ENCODE measurements around the gene FMN1. TPM values are rescaled to one million over a fixed set of nuclear protein-coding genes. Genes with fewer than 3 reads are reported as not detected.

FMN1 gene
- total and polyA plus RNA-seq, 2 experiments from 2014 or later = 0.93 to 2.2 TPM

DNA sequence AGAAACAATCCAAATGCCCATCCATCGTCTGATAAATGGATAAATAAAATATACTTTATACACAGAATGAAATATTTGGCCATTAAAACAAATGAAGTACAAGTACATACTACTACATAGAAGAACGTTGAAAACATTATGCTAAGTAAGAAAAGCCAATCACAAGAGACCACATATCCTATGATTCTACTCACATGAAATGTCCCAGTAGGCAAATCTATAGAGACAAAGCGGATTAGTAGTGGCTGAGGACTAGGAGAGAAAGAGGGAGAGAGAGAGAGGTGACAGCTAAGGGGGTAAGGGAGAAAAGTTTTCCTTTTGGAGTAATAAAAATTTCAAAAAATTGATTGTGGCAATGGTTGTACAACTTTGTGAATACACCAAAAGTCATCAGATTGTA, 329.7 kb downstream of the FMN1 start:
- TF ChIP-seq EZH2 (IDR thresholded peaks at IDR 0.05; ENCODE audit: insufficient read depth, poor library complexity, severe bottlenecking) (no peak), EZH2phosphoT487 (IDR thresholded peaks at IDR 0.05; ENCODE audit: insufficient read depth, low read depth) (no peak)
- no peak overlapping the region for H3K9ac ChIP-seq
- H3F3A ChIP-seq (ENCODE audit: insufficient read depth) = peaks cover 24% of the 10 kb centered on the region
- in situ Hi-C loops (cut with MboI) = no loop called here
- no peaks in the 10 kb centered on the region for H3K9me2 ChIP-seq (ENCODE audit: insufficient read depth)
- 99 to 100% methylated on average over 3 of the region's 3 CpGs for WGBS, 2 experiments (ENCODE audit: low coverage in 1 of 2, low lambda C conversion rate in 2 of 2, missing lambda C conversion rate in 2 of 2)
- no peak for DNase-seq
- no peaks in the 10 kb centered on the region for H4K20me1 ChIP-seq (ENCODE audit: insufficient read depth)
- no peak overlapping the region for H3K4me3 ChIP-seq
- no peak overlapping the region for H3K27ac ChIP-seq
- no peak overlapping the region for H3K4me2 ChIP-seq (ENCODE audit: unreplicated experiment)
- H3K36me3 ChIP-seq (ENCODE audit: low read depth) = no peaks in the 10 kb centered on the region
- no peaks in the 10 kb centered on the region for H3K9me3 ChIP-seq (ENCODE audit: low read depth)
- no peaks in the 10 kb centered on the region for H3K27me3 ChIP-seq (replicated peaks; ENCODE audit: insufficient read depth)
- H2AFZ ChIP-seq = no peak overlapping the region
- H3K79me2 ChIP-seq (ENCODE audit: insufficient read depth) = 0 out of 2 replicates have a peak, but pooled peaks cover 7% of the 10 kb centered on the region
- H3K4me1 ChIP-seq (ENCODE audit: insufficient read depth) = peaks cover 59% of the 10 kb centered on the region

DNA sequence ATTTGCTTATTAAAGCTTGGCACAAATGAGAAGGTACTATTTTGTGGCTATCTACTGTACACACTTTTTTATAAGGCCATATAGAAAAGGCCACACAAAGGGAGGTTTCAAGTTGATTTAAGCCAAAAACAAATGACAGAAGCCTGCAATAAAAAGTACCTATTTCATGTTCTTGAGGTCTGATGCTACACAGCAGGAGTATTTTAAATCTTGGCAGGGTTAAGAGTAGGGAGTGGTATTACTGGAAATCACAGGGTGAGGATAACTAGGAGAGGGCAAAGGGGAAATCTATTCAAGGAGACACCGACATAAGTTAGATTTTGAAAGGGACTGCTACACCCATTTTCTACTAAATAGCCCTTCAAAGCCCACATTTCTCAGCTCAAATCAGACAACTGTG, 330.5 kb downstream of the FMN1 start:
- 0 out of 2 replicates have a peak overlapping the region, but pooled peaks have one; percentile 1 for H3K27ac ChIP-seq

DNA sequence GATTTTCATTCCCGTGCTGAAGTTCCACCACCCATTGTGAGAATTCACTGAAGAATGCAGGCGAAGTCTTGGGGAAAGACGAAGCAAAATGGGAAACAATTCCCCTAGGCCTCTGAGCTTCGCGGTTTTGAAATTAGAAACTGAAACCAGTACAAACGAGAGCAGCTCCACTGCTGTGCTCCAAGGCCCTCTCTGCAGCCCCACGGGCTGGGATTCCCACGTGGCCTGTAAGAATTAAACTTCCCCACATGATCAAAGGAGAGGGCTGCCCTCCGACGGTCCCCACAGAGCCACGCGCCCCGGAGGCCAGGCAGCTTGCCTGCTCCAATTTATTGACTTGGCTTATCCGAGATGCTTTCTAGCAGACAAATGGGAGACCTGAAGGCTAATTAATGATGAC, 332.8 kb downstream of the FMN1 start:
- peak; percentile 88 for DNase-seq

More for the DNA sequence above, 330.5 kb downstream of the FMN1 start:
- H3K9ac ChIP-seq = no peak overlapping the region
- WGBS, 2 experiments (ENCODE audit: low coverage in 1 of 2, low lambda C conversion rate in 2 of 2, missing lambda C conversion rate in 2 of 2) = 43 to 80% methylated on average over 1 of the region's 1 CpG
- 0 out of 2 replicates have a peak, but pooled peaks cover 7% of the 10 kb centered on the region for H3K79me2 ChIP-seq (ENCODE audit: insufficient read depth)
- no peak overlapping the region for H3K4me3 ChIP-seq
- in situ Hi-C loops (cut with MboI) = no loop called here
- no peak overlapping the region for H2AFZ ChIP-seq
- no peaks in the 10 kb centered on the region for H3K9me2 ChIP-seq (ENCODE audit: insufficient read depth)
- no peak for TF ChIP-seq EZH2phosphoT487 (IDR thresholded peaks at IDR 0.05; ENCODE audit: insufficient read depth, low read depth)
- TF ChIP-seq EZH2 (IDR thresholded peaks at IDR 0.05; ENCODE audit: insufficient read depth, poor library complexity, severe bottlenecking) = no peak
- H4K20me1 ChIP-seq (ENCODE audit: insufficient read depth) = no peaks in the 10 kb centered on the region
- no peaks in the 10 kb centered on the region for H3K27me3 ChIP-seq (replicated peaks; ENCODE audit: insufficient read depth)
- no peaks in the 10 kb centered on the region for H3K9me3 ChIP-seq (ENCODE audit: low read depth)
- H3K4me2 ChIP-seq (ENCODE audit: unreplicated experiment) = no peak overlapping the region
- H3K4me1 ChIP-seq (ENCODE audit: insufficient read depth) = peaks cover 56% of the 10 kb centered on the region
- no peak for DNase-seq
- H3K36me3 ChIP-seq (ENCODE audit: low read depth) = no peaks in the 10 kb centered on the region
- peaks cover 24% of the 10 kb centered on the region; the same call in 1 of the 2 replicates for H3F3A ChIP-seq (ENCODE audit: insufficient read depth)

DNA sequence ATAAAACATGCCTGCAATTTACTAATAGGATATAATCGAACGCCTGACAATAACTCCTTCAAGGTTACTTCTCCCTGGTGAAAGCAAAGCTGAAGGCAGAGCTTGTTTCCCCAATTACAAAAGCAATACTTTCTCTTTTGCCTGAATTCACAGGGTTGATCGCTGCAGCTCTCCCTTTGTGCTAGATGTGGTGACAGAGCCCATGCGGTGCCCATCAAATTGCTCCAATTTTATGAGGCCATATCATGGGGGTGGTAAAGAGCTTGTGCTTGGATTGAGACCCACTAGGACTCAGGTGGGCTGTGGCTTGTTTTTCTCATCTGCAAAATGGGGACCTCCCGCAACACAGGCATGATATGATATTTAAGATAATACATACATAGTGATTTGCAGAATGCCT, 333.3 kb downstream of the FMN1 start:
- H2AFZ ChIP-seq = peak overlapping the region; percentile 82
- 10 to 13% methylated on average over 5 of the region's 5 CpGs for WGBS, 2 experiments (ENCODE audit: low coverage in 1 of 2, low lambda C conversion rate in 2 of 2, missing lambda C conversion rate in 2 of 2)
- peak overlapping the region; percentile 46 for H3K4me3 ChIP-seq

More for the DNA sequence above, 332.8 kb downstream of the FMN1 start:
- TF ChIP-seq EZH2 (IDR thresholded peaks at IDR 0.05; ENCODE audit: insufficient read depth, poor library complexity, severe bottlenecking) (no peak), EZH2phosphoT487 (IDR thresholded peaks at IDR 0.05; ENCODE audit: insufficient read depth, low read depth) (no peak)
- Histone ChIP-seq H4K20me1 (ENCODE audit: insufficient read depth) (no peaks in the 10 kb centered on the region), H3K27ac (peak overlapping the region; percentile 96), H3K9ac (peak overlapping the region; percentile 84), H2AFZ (peak overlapping the region; percentile 82), H3K79me2 (ENCODE audit: insufficient read depth) (no peaks in the 10 kb centered on the region), H3K4me1 (ENCODE audit: insufficient read depth) (peaks cover 62% of the 10 kb centered on the region), H3F3A (ENCODE audit: insufficient read depth) (peaks cover 24% of the 10 kb centered on the region; the same call in 1 of the 2 replicates), H3K4me2 (ENCODE audit: unreplicated experiment) (peak overlapping the region; percentile 74), H3K27me3 (replicated peaks; ENCODE audit: insufficient read depth) (no peaks in the 10 kb centered on the region), H3K36me3 (ENCODE audit: low read depth) (no peaks in the 10 kb centered on the region), H3K9me2 (ENCODE audit: insufficient read depth) (no peaks in the 10 kb centered on the region), H3K9me3 (ENCODE audit: low read depth) (no peaks in the 10 kb centered on the region), H3K4me3 (peak overlapping the region; percentile 46)
- in situ Hi-C loops (cut with MboI) = no loop called here
- 1 to 2% methylated on average over 14 of the region's 14 CpGs for WGBS, 2 experiments (ENCODE audit: low coverage in 1 of 2, low lambda C conversion rate in 2 of 2, missing lambda C conversion rate in 2 of 2)

More for the DNA sequence above, 333.3 kb downstream of the FMN1 start:
- H3K79me2 ChIP-seq (ENCODE audit: insufficient read depth) = no peaks in the 10 kb centered on the region
- peak overlapping the region; percentile 96 for H3K27ac ChIP-seq
- H3K36me3 ChIP-seq (ENCODE audit: low read depth) = no peaks in the 10 kb centered on the region
- peak overlapping the region; percentile 74 for H3K4me2 ChIP-seq (ENCODE audit: unreplicated experiment)
- H4K20me1 ChIP-seq (ENCODE audit: insufficient read depth) = no peaks in the 10 kb centered on the region
- in situ Hi-C loops (cut with MboI) = no loop called here
- TF ChIP-seq EZH2phosphoT487 (IDR thresholded peaks at IDR 0.05; ENCODE audit: insufficient read depth, low read depth) (no peak), EZH2 (IDR thresholded peaks at IDR 0.05; ENCODE audit: insufficient read depth, poor library complexity, severe bottlenecking) (no peak)
- H3K9me3 ChIP-seq (ENCODE audit: low read depth) = no peaks in the 10 kb centered on the region
- no peaks in the 10 kb centered on the region for H3K27me3 ChIP-seq (replicated peaks; ENCODE audit: insufficient read depth)
- H3K4me1 ChIP-seq (ENCODE audit: insufficient read depth) = peaks cover 62% of the 10 kb centered on the region
- H3K9me2 ChIP-seq (ENCODE audit: insufficient read depth) = no peaks in the 10 kb centered on the region
- DNase-seq = peak; percentile 50
- peaks cover 29% of the 10 kb centered on the region for H3F3A ChIP-seq (ENCODE audit: insufficient read depth)
- H3K9ac ChIP-seq = peak overlapping the region; percentile 84
